ENCODE measurements around the gene PLOD2. TPM values are rescaled to one million over a fixed set of nuclear protein-coding genes. Genes with fewer than 3 reads are reported as not detected.

The PLOD2 gene
- total RNA-seq, 2 donors from 2014 or later = 4.6 TPM; not detected in 1

DNA sequence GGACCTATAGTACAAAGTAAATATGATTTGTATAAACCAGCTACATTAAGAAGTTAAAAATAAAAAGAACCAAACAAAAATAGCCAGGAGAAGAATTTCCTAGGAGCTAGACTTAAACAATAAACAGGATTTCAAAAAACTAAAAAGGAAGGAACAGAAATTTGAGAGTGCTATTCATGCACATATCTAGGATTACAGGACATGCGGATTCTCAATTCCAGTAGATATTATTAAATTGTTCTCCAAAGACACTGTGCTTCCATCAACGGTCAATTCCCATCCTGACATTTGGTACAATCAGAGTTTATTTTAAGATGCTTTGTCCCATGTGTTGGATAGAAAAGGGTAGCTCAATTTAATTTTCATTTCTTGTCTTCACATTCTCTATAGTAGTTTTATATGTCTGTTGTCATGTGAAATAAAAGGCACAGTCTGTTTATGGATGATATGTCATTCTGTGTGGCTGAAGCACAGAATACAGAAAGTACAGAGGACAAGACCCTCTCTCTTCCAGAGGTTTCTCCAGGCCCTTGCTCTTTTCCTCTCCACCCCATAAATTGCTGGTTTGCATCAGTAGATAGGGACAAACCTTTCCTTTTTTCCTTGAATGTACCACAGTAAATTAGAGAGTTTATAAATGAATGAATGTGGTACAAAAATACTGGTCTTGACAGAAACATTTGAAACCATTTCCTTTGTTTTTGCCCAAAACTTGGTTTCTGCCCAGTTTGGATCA, 3.5 kb downstream of the PLOD2 start:
- H3K9me3 Mint-ChIP-seq = no peaks in the 10 kb centered on the region

DNA sequence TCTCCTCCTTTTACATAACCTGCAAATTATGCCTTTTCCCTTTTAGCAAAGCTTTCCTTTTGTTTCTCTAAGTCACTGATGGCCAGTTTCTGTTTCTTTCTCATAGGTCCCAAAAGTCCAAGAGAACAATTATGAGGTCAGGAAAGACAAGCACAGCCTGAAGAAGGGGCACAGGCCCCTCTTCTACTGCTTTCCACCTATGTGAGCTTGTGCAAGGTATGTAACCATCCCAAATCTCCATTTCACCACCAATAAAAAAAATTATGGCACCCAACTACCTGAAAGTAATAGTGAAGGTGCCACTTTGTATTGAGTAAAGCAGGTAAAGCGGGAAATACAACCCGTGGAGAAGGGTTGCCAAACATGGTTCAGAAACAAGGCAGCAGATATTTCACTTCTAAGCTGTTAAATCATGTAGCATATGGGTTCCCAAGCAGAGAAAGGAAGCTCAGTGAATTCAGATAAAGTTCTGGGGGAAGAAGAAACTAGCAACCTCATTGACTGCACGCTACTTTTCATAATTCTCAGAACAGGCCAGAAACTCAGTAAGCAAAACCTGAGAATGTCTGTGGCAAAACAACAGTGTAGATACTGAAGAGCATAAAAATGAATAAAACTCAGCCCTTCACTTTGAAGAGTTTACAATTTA, 4.2 kb downstream of the PLOD2 start:
- no peaks in the 10 kb centered on the region for H3K9me3 Mint-ChIP-seq
- DNase-seq (ENCODE audit: low spot score in 2 of 2) (no peak), ATAC-seq (no peak)
- no peak overlapping the region for H3K27ac Mint-ChIP-seq
- peaks cover 0 to 8% of the 10 kb centered on the region in 2 donors for H3K36me3 Mint-ChIP-seq

More for the DNA sequence above, 3.5 kb downstream of the PLOD2 start:
- Mint-ChIP-seq H3K36me3 (peaks cover 0 to 8% of the 10 kb centered on the region in 2 donors), H3K27ac (no peak overlapping the region)
- DNase-seq (ENCODE audit: low spot score in 2 of 2) = no peak
- ATAC-seq = no peak

DNA sequence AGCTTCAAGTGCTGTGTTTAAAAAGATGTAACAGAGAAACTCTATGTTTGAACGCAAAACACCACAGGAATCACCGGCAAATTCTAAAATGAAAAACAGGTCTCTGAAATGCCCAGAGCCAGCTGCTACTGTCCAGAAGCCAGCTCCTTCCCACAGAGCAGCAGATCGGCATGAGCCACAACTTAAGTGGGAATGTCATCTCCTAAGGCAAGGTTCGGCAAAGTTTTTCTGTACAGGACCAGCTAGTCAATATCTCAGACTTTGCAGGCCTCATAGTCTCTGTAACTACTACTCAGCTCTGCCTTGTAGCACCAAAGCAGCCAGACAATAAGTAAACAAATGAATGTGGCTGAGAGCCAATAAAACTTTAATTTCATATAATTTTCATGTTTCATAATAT, 4.9 kb downstream of the PLOD2 start:
- H3K27ac Mint-ChIP-seq = no peak overlapping the region
- H3K9me3 Mint-ChIP-seq = no peaks in the 10 kb centered on the region
- H3K36me3 Mint-ChIP-seq = peaks cover 0 to 8% of the 10 kb centered on the region in 2 donors
- ATAC-seq = no peak
- no peak for DNase-seq (ENCODE audit: low spot score in 2 of 2)

DNA sequence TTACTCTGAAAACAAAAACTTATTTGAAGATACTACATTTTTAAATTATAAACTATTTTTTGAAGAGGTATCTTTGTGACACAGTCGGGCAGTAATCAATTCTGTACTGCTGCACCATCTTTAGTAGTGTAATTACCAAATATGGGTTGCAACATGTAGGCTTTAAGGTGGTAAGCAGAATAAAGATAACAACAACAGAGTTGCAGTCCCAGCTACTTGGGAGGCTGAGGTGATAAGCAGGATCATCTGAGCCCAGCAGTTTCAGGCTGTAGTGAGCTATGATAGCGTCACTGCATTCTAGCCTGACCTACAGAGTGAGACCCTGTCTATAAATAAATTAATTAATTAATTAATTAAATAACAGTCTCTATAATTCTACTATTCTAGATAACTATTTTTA, 6.0 kb downstream of the PLOD2 start:
- peaks cover 0 to 5% of the 10 kb centered on the region in 2 donors for H3K36me3 Mint-ChIP-seq
- no peaks in the 10 kb centered on the region for H3K9me3 Mint-ChIP-seq
- no peak overlapping the region for H3K27ac Mint-ChIP-seq
- no peak for ATAC-seq
- no peak for DNase-seq (ENCODE audit: low spot score in 2 of 2)

DNA sequence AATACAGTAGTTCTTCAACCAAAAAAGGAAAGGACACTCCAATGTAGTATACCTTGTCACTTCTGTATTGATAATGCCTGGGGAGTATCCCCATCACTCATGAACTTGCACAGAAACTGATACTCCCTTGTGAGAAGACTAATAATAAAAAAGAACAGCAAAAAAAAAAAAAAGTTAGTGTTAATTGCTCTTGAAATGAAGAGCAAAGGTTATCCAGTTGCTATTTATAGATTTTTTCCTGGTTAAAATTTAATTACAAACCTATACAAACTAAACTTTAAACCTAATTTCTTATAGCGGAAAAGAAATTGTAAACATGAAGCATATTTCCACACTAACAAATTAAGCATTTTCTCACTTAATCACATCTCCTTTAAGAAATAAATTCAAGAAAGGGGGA, 6.7 kb downstream of the PLOD2 start:
- no peak for DNase-seq (ENCODE audit: low spot score in 2 of 2)
- no peak for ATAC-seq
- no peak overlapping the region for H3K27ac Mint-ChIP-seq
- H3K9me3 Mint-ChIP-seq = no peaks in the 10 kb centered on the region
- H3K36me3 Mint-ChIP-seq = no peaks in the 10 kb centered on the region

DNA sequence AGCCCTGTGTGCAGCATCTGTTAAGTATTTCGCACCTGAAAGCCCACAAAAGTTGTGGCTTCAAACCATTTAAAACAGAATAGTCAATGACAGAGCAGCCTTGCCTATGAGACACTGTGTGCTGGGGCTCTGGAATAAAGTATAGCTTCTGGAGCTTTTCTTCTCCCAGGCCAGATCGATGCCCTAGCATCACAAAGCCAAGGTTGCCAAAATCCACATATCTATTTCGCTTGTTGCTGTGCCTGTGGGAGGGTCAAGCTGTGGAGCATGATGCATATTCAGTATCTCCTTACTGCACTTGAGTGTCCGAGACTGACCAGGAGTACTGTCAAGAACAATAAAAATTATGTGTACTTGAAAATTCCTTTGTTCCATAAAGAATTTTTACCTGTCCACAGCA, 7.6 kb downstream of the PLOD2 start:
- no peak for ATAC-seq
- H3K36me3 Mint-ChIP-seq = no peaks in the 10 kb centered on the region
- no peak for DNase-seq (ENCODE audit: low spot score in 2 of 2)
- H3K27ac Mint-ChIP-seq = no peak overlapping the region
- no peaks in the 10 kb centered on the region for H3K9me3 Mint-ChIP-seq

DNA sequence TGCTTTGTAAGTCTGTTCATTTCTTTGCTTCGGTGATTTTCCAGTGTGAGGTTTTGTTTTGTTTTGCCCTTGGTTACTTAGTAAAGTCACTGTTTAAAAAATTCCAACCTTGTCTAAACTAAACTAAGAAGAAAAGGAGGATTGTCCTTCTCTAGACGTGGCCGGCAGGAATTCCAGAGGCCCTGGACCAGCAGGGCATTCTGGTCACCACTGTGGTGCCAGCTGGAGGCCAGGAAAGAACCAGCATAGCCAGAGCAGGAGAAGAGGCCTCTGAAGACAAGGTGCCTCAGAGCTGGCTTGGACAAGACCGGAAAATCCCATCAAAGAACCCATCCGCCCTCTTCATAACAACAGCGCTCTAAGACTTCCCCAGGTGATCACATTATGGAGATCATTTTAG, 8.2 kb downstream of the PLOD2 start:
- no peak for ATAC-seq
- H3K27ac Mint-ChIP-seq = no peak overlapping the region
- DNase-seq (ENCODE audit: low spot score in 2 of 2) = no peak
- H3K36me3 Mint-ChIP-seq = no peaks in the 10 kb centered on the region
- H3K9me3 Mint-ChIP-seq = no peaks in the 10 kb centered on the region

DNA sequence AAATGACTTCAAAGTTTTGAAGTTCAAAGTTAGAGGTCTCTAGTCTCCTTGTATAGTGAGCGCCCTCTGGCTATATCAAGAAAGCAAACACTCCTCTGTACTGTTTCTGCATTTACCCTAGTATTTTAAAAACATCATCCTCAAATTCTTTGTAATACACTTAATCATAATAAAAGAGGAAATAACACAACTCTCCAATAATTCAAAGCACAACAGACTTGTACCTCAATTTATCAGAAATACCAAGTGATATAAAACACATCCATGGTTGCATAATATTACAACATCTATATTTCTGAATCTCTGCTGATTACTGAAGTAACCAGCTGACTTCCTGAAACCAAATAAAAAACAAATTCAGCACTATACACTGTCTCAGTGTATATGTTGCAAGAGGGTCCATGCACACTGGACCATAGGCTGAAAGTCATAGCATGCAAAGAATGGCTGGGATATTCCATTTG, 12.5 kb downstream of the PLOD2 start:
- H3K9me3 Mint-ChIP-seq = no peaks in the 10 kb centered on the region
- H3K27ac Mint-ChIP-seq = no peak overlapping the region
- no peaks in the 10 kb centered on the region for H3K36me3 Mint-ChIP-seq
- no peak for ATAC-seq
- no peak for DNase-seq (ENCODE audit: low spot score in 2 of 2)

DNA sequence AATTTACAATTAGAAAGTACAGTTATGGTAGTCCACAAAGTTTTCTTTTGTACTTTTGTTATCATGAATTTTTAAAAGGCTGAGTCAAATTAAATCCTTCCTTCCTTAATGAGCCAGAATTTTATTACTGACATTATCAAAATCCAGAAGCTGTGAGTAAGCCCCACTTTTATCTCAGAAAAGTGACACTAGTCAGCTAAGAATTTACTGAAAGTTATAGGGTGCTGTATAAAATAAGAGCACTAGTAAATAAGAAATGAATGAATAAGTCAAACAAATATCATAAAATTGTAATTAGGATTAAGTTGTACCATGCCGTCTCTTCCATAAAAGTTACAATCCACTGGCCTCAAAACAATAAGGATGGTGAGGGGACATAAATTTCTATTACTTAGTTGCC, 15.3 kb downstream of the PLOD2 start:
- ATAC-seq = no peak
- no peaks in the 10 kb centered on the region for H3K9me3 Mint-ChIP-seq
- no peaks in the 10 kb centered on the region for H3K36me3 Mint-ChIP-seq
- no peak for DNase-seq (ENCODE audit: low spot score in 2 of 2)
- no peak overlapping the region for H3K27ac Mint-ChIP-seq

DNA sequence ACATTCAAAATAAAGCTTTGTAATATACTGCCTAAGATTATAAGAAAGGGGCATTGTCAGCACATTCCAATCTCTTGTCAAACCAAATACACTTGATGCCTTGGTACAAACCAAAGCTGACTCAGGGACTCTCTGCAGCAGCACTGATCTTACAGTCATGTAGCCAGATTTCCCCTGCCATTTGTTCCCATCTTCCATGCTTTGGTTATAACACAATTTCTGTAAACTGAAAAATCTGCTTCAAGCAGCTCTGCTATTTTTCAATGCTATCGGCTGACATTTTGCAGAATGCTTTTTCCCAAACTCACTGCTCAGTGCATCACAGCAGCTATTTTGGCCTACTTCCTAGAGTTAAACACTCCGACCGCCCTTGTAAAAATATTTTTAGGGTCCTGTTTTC, 18.2 kb downstream of the PLOD2 start:
- ATAC-seq = no peak
- DNase-seq (ENCODE audit: low spot score in 2 of 2) = no peak
- H3K27ac Mint-ChIP-seq = no peak overlapping the region
- H3K36me3 Mint-ChIP-seq = no peaks in the 10 kb centered on the region
- peaks cover 0 to 2% of the 10 kb centered on the region in 2 donors for H3K9me3 Mint-ChIP-seq

DNA sequence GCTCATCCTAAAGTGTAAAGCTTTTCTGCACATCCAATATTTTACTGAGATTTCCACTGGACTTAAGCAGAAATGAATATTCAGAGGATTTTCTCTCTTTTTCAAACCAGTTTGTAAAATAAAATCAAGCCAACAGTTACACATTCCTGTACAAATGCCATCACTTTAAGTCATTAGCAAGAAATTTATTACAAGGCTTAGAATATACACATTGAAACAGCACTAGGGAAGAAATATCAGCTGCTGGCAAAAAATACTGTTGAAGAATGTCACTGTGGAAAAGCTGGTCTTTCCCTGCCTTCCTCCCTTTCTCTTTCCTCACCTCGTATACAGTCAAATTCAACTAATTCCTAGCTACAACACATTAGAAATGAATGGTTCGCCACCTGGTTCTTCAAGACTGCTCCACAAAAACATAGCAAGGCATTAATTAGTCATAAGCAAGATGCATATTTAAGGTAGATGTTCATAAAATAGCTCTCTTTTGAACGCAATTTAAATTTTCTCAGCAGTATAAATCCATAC, 21.3 kb downstream of the PLOD2 start:
- ATAC-seq = no peak
- no peak for DNase-seq (ENCODE audit: low spot score in 2 of 2)
- Mint-ChIP-seq H3K36me3 (no peaks in the 10 kb centered on the region), H3K27ac (no peak overlapping the region), H3K9me3 (peaks cover 0 to 5% of the 10 kb centered on the region in 2 donors)

DNA sequence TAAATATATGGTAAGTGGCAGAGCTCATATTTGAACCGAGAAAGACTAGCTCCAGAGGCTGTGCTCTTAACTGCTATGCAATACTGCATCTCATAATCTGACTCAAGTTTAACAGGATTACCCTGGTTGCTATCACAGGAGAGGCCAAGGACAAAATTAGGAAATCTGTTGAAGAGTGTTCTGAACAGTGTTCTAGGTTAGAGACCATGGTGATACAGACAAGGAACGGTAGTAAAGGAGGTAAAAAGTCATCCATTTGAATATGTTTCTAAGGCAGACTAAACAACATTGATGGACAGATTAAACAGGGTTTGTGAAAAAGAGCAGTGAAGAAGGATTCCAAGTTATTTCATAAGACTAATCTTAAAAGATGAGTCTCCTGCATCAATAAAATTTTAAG, 22.1 kb downstream of the PLOD2 start:
- H3K9me3 Mint-ChIP-seq = peaks cover 0 to 5% of the 10 kb centered on the region in 2 donors
- H3K36me3 Mint-ChIP-seq = no peaks in the 10 kb centered on the region
- ATAC-seq = no peak
- DNase-seq (ENCODE audit: low spot score in 2 of 2) = no peak
- H3K27ac Mint-ChIP-seq = no peak overlapping the region

DNA sequence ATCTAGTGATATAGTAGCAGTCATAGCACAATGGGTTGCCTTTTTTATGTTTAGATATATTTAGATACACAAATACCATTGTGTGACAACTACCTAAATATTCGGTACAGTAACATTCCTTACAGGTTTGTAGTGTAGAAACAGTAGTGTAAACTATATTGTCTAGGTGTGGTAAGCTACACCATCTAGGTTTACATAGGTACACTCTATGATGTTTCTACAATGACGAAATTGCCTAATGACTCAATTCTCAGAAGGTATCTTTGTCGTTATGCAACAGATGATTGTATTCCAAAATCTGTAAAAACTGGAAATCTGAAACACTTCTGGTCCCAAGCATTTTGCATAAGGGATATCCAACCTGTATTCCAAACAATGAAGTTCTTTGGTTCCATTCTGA, 24.3 kb downstream of the PLOD2 start:
- DNase-seq (ENCODE audit: low spot score in 2 of 2) (no peak), ATAC-seq (no peak)
- H3K9me3 Mint-ChIP-seq = peaks cover 0 to 5% of the 10 kb centered on the region in 2 donors
- H3K36me3 Mint-ChIP-seq = no peaks in the 10 kb centered on the region
- H3K27ac Mint-ChIP-seq = no peak overlapping the region

DNA sequence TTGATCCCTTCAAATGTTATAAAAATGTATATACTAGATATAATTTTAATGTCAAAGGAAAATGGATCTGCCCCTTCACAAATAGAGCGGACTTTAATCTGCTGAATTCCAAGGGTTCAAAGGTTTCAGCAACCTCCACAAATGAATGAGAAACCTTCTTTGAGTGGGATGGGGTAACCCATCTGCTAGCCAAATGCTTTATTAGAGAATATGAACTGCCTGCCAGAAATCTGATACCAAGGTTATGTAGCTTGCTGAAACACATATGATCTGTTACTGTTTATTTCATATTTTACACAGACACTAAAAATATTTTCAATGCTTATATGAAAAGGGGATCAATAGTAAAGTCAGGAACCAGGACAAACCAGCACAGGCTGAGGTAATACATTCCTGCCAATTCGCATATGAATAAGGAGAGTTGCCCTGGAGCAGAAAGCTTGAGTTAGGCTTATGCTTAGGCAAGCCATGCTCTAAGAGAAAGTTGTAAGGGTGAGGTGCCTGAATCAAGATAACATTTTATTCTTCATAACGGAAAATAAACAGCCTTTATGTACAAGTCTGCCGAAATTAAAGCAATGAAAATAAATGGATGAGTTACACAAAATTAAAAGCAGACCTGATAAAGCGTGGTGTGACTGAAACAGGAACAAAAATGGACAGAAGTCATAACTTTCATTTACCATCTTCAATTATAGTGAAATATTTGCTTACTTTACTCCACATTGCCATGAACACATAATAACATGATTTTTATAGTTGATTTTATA, 26.5 kb downstream of the PLOD2 start:
- DNase-seq (ENCODE audit: low spot score in 2 of 2) = no peak
- no peak overlapping the region for H3K27ac Mint-ChIP-seq
- ATAC-seq = no peak
- H3K36me3 Mint-ChIP-seq = no peaks in the 10 kb centered on the region
- peaks cover 0 to 5% of the 10 kb centered on the region in 2 donors for H3K9me3 Mint-ChIP-seq

DNA sequence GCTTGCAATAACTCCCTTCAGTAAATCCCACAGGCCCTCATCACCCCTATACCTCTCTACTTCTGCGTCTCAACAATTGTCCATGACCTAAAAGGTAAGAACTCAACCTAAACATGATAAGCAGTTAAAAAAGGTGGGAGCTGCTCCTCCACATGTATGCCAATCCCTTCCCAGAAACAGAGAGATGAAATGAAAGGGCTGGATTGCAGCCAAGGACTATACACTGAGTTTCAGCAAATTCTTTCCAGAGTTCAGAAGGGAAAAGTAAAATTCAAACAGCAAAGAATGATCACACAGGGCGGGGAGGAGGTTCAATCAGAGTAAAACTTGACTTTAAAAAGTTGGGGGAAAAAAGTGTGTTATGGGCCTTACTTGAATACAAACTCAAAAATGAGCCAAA, 27.5 kb downstream of the PLOD2 start:
- Mint-ChIP-seq H3K36me3 (no peaks in the 10 kb centered on the region), H3K27ac (no peak overlapping the region), H3K9me3 (peaks cover 0 to 5% of the 10 kb centered on the region in 2 donors)
- DNase-seq (ENCODE audit: low spot score in 2 of 2) (no peak), ATAC-seq (no peak)

DNA sequence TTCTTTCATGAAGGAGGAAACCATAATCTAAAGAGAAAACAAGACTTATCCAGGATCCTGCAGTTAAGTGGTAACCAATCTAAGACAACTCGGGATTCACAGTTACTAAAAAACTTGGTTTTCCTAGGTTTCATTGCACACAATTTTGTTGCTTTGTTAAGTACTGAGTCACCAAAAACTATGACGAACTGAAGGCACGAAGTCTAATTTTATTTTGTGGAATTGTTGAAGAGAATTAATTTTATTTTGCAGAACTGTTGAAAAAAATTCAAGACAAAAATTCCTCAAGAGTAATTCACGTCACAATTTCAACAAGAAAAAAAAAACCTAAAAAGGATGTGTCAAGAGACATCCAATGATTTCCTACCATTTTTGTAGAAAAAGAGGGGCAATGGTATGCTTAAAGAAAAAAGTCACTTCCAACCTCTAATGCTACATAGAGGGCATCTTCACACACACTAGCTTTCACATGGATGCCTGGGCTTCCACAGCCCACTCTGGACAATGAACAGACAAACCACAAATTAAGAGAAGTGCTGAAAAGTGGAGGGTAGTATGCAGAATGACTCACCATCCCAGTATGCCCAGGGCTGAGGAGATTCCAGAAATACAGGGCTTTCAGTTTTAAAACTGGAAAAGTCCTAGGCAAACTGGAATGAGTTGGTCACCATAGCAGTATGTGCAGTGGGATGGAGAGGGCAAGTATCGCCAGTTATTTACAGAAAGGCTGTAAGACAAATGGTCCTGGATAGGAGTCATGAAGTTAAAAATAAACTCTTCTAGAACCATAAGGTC, 29.2 kb downstream of the PLOD2 start:
- DNase-seq (ENCODE audit: low spot score in 2 of 2) = no peak
- H3K9me3 Mint-ChIP-seq = no peaks in the 10 kb centered on the region
- no peak overlapping the region for H3K27ac Mint-ChIP-seq
- ATAC-seq = no peak
- H3K36me3 Mint-ChIP-seq = no peaks in the 10 kb centered on the region

Measured in activated naive CD4-positive, alpha-beta T cell treated with anti-CD3 and anti-CD28 coated beads, Interleukin-2, amount 50 U/mL, for 72 hours (primary cell).